Testis (tissue), 3 donors: ENCODE measurements around the gene PAF1. TPM values are rescaled to one million over a fixed set of nuclear protein-coding genes. Genes with fewer than 3 reads are reported as not detected.

ENCODE experiments used
- DNase-seq: peaks from one replicate; pipeline ENCODE4 v3.0.0-alpha.2; 2019
- H3K27ac ChIP-seq, 2 donors: fragments of 200-600 bp; sonication (generic); one replicate each; pipeline ENCODE4 v1.5.1; 2019
- H3K27me3 ChIP-seq: fragments of 200-600 bp; sonication (generic); one replicate; pipeline ENCODE4 v1.5.1; 2019
- H3K36me3 ChIP-seq: fragments of 200-600 bp; sonication (generic); one replicate; pipeline ENCODE4 v1.5.1; 2017; ENCODE audit warnings: low read depth; ENCODE audit errors: missing control alignments
- H3K4me1 ChIP-seq: fragments of 200-600 bp; sonication (generic); one replicate; pipeline ENCODE4 v1.5.1; 2019
- H3K4me3 ChIP-seq, 2 donors: fragments of 200-600 bp; sonication (generic); one replicate each; pipeline ENCODE4 v1.5.1; 2017 to 2019
- H3K9me3 ChIP-seq: fragments of 200-600 bp; sonication (generic); one replicate; pipeline ENCODE4 v1.5.1; 2017
- POLR2A ChIP-seq: fragments of 450-650 bp; IDR thresholded peaks from one replicate; pipeline ENCODE4 v1.6.1; 2017; ENCODE audit warnings: antibody characterized with exemption, mild to moderate bottlenecking, moderate library complexity
- whole genome bisulfite sequencing, 2 donors: methylation state at CpG; one replicate each; pipeline ENCODE4 v1.1.5; 2018; 5-methylcytosine and 5-hydroxymethylcytosine counted together
- intact Hi-C: fragments of 100-400 bp; cut with DNase I; formaldehyde crosslinking; loops from one replicate; pipeline ENCODE4 v1.15.1; 2023; ENCODE audit warnings: low total_unique reads
- polyA plus RNA-seq: library from polyadenylated mRNA; stranded (reverse); fragments of 350-450 nt; fragmentation: Illumina TruSeq; extraction: RNeasy Lipid Tissue Mini Kit (QIAGEN cat#74804); gene quantifications from one replicate; pipeline ENCODE4 v1.2.3, GENCODE V29; 2014; ENCODE audit warnings: low read depth, low replicate concordance; ENCODE audit not compliant: insufficient read depth
- total RNA-seq, 2 donors: library from RNA; depleted of rRNA; stranded (reverse); fragments of >200 nt; gene quantifications; one replicate each; pipeline ENCODE4 v1.2.3, GENCODE V29; 2016
- TF ChIP-seq, protein P1 (sequence below), 3 experiments: fragments of 450-650 bp in 2 of 3; fragments of 200-600 bp in 1 of 3; sonication (generic) in 1 of 3; IDR thresholded peaks; one replicate each; pipeline ENCODE4 v1.5.1; 2016 to 2019; ENCODE audit warnings: antibody characterized with exemption in 3 of 3, mild to moderate bottlenecking in 2 of 3, moderate library complexity in 1 of 3

PAF1 gene
- total and polyA plus RNA-seq, 3 donors from 2014 or later: 70.7 to 154 (median 74.6) TPM

DNA sequence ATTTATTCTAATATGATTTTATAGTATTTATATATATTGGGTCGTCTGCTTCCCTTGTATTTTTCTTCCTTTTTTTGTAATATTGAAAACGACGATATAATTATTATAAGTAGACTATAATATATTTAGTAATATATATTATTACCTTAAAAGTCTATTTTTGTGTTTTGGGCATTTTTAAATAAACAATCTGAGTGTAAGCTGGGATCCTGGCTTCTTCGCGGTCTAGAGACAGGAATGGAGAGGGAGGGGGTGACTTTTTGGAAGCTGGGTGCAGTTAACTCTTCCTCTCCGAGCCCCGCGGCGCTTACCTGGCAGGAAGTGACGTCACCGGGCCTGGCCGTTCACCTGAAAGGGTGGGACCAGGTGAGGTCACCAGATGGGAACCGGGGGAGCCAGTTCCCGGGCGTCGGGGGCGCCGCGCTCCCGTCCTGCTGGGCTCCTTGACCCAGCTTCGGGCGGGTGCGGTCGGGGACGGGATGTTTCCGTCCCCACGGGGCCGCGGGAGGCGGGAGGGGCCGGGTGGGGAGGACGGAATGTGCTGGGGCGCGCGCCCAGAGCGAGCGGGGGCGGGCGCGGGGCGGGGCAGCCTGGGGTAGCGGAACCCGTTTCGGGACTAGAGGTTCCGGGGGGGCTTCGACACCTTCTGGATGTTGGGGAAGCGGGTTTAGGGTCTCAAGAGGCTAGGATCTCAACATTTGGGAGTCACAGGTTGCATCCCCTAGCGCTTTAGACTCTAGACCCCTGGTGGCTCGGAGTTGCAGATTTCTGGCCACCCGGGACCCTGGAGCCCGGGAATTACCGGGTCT, 18.5 kb upstream of the PAF1 start:
- 1% methylated on average over 13 to 29 of the region's 52 CpGs for WGBS, 2 donors

GRCh38 chr19:39408392-39409207, 17.7 kb upstream of the PAF1 start:
- intact Hi-C loops: no loop called here

More for the DNA sequence above, 18.5 kb upstream of the PAF1 start:
- H3K27me3 ChIP-seq: no peaks in the 10 kb centered on the region
- TF ChIP-seq, protein P1, sequence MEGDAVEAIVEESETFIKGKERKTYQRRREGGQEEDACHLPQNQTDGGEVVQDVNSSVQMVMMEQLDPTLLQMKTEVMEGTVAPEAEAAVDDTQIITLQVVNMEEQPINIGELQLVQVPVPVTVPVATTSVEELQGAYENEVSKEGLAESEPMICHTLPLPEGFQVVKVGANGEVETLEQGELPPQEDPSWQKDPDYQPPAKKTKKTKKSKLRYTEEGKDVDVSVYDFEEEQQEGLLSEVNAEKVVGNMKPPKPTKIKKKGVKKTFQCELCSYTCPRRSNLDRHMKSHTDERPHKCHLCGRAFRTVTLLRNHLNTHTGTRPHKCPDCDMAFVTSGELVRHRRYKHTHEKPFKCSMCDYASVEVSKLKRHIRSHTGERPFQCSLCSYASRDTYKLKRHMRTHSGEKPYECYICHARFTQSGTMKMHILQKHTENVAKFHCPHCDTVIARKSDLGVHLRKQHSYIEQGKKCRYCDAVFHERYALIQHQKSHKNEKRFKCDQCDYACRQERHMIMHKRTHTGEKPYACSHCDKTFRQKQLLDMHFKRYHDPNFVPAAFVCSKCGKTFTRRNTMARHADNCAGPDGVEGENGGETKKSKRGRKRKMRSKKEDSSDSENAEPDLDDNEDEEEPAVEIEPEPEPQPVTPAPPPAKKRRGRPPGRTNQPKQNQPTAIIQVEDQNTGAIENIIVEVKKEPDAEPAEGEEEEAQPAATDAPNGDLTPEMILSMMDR (IDR thresholded peaks at IDR 0.05): no peak
- TF ChIP-seq POLR2A: no peak
- H3K36me3 ChIP-seq: no peaks in the 10 kb centered on the region
- H3K4me1 ChIP-seq: peaks cover 30% of the 10 kb centered on the region
- intact Hi-C loops: no loop called here
- peak; percentile 90 for DNase-seq
- peak overlapping the region; percentile 68 to 92 for H3K4me3 ChIP-seq
- H3K27ac ChIP-seq: peak overlapping the region; percentile 89 to 95
- H3K9me3 ChIP-seq: no peaks in the 10 kb centered on the region

DNA sequence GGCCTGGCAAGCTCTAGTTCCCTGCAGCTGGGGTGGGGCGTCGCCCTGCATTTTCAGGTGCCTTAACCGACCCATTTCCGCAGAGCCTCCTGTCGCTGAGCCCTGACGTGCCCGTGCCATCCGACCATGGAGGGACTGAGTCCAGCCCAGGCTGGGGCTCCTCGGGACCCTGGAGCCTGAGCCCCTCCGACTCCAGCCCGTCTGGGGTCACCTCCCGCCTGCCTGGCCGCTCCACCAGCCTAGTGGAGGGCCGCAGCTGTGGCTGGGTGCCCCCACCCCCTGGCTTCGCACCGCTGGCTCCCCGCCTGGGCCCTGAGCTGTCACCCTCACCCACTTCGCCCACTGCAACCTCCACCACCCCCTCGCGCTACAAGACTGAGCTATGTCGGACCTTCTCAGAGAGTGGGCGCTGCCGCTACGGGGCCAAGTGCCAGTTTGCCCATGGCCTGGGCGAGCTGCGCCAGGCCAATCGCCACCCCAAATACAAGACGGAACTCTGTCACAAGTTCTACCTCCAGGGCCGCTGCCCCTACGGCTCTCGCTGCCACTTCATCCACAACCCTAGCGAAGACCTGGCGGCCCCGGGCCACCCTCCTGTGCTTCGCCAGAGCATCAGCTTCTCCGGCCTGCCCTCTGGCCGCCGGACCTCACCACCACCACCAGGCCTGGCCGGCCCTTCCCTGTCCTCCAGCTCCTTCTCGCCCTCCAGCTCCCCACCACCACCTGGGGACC, 16.9 kb upstream of the PAF1 start:
- Histone ChIP-seq H3K36me3 (no peaks in the 10 kb centered on the region), H3K4me3 (peak overlapping the region; percentile 68 to 92), H3K4me1 (peaks cover 41% of the 10 kb centered on the region), H3K9me3 (no peaks in the 10 kb centered on the region), H3K27ac (peak overlapping the region; percentile 89 to 95), H3K27me3 (no peaks in the 10 kb centered on the region)
- intact Hi-C loops: no loop called here
- no peak for DNase-seq
- WGBS, 2 donors: 33 to 36% methylated on average over 1 to 34 of the region's 40 CpGs
- TF ChIP-seq, protein P1 (IDR thresholded peaks at IDR 0.05): no peak
- no peak for TF ChIP-seq POLR2A

More at GRCh38 chr19:39408392-39409207, 17.7 kb upstream of the PAF1 start:
- 11 to 43% methylated on average over 8 to 20 of the region's 20 CpGs for WGBS, 2 donors
- Histone ChIP-seq H3K4me1 (peaks cover 33% of the 10 kb centered on the region), H3K27ac (peak overlapping the region; percentile 89 to 95), H3K4me3 (peak overlapping the region; percentile 68 to 92), H3K36me3 (no peaks in the 10 kb centered on the region), H3K27me3 (no peaks in the 10 kb centered on the region), H3K9me3 (no peaks in the 10 kb centered on the region)
- no peak for DNase-seq
- TF ChIP-seq, protein P1 (IDR thresholded peaks at IDR 0.05): no peak
- no peak for TF ChIP-seq POLR2A

GRCh38 chr19:39407410-39407659, 16.4 kb upstream of the PAF1 start:
- peak overlapping the region; percentile 89 to 95 for H3K27ac ChIP-seq
- no peak for DNase-seq
- no peak for TF ChIP-seq POLR2A
- TF ChIP-seq, protein P1 (IDR thresholded peaks at IDR 0.05): no peak
- no peaks in the 10 kb centered on the region for H3K9me3 ChIP-seq
- intact Hi-C loops: no loop called here
- H3K4me1 ChIP-seq: peaks cover 42% of the 10 kb centered on the region
- no peaks in the 10 kb centered on the region for H3K27me3 ChIP-seq
- H3K36me3 ChIP-seq: no peaks in the 10 kb centered on the region
- 5% methylated on average over 14 of the region's 14 CpGs; no CpG with 5 or more reads in 1 of the 2 donors for WGBS, 2 donors
- peak overlapping the region; percentile 68 to 92 for H3K4me3 ChIP-seq
